GM19099 (cell line): ENCODE data around the gene GKAP1.

ENCODE experiments used
- POLR2A ChIP-seq: IDR thresholded peaks from 3 replicates; pipeline ENCODE4 v1.6.1; 2011; ENCODE audit warnings: low read depth; ENCODE audit not compliant: insufficient read length; ENCODE audit errors: extremely low read depth

The GKAP1 gene

DNA sequence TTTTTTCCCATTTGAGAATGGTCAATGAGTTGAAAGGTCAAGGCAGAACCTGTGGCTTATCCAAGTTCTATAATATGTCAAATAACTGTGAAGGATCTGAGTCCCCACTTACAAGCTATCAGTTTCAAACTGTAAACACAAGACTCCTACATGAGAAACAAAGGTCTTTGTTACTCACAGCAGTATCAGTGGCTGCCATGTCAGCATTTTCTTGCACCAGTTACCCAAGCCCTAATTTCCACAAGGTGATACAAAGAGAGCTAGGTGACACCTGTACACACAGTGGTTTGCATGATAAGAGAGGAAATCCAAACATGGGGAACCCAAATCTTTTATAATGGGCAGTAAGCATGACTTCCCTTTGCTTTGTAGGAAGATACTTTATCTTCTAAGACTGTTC is 101.8 kb downstream of the GKAP1 start:
- TF ChIP-seq POLR2A, result no peak

DNA sequence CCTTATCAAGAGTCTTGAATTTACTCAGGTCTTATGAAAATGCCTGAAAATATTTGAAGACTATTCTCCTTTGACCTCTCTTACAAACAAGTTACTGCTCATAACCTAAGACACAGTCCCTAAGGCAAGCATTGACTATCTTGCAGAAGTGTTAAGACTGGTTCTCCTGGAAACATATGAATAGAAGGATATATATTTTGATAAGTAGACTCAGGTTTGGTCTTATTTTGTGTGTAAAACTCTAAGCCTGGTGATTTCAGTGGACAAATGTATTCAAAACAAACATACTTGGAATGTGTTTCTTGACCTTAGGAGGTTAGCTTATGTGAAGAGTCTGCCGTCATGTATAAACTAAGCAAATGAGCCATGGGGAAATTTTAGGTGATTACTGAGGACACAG is 102.3 kb downstream of the GKAP1 start:
- no peak for TF ChIP-seq POLR2A

DNA sequence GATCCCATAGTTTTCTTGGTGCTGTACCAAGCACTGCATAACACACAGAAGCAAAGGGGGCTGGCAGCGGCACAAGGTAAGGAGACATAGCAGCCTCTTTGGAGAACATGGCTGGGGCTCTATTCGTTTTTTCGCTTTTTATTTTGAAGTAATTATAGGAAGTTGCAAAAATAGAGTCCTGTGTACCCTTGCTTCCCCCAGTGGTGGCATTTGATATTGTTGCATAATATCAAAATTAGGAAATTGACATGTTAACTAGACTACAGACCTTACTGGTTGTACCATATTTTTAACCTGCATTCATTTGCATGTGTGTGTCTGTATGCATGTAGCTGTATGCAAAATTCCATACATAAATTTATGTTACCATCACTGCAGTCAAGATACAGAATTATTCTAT is 103.2 kb downstream of the GKAP1 start:
- TF ChIP-seq POLR2A, result no peak

GRCh38 chr9:83708515-83709158 is 108.9 kb downstream of the GKAP1 start:
- no peak for TF ChIP-seq POLR2A

DNA sequence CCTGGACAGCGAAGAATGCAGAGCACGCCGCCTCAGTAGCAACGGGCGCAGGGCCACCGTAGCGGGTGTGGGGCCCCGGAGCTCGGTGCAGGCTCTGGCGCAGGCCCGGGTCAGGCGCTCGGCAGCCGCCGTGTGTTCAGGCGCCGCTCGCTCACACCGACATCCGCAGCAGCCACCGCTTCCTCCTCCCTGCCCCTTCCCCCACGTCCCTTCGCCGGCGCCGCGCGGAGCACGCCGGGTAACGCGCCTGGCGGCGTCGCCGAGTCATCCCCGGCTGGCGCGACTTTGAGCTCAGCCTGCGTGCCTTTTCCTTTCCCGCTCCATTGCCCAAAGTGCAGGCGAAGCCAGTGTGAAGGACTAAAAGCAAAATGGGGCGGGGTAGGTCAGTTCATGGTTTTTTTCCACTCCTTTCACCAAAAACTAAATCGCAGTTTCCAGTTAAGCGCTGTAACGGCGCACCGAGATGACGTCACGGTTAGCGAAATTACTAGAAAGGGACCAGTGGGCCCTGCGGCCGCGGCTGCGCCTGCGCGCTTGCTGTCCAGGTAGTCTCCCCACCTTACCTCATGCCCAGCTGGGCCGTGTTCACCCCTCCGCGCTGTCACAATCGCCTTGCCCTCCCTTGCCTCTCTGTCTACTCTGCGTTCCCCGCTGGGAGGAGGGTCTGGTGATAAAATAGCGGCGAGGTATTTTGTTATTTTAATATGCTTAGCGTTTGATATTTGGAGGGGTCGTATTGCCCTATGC is 109.6 kb downstream of the GKAP1 start, which contains the start of gene UBQLN1:
TSS of gene UBQLN1 (minus strand) at position 191 of the 747 bp plus-strand sequence. CDS start 279 bp downstream, outside the sequence.
- TF ChIP-seq POLR2A, result peak; percentile 95

- no peak for TF ChIP-seq POLR2A
These were observed 110.1 kb downstream of the GKAP1 start for GRCh38 chr9:83707518-83707767.

DNA sequence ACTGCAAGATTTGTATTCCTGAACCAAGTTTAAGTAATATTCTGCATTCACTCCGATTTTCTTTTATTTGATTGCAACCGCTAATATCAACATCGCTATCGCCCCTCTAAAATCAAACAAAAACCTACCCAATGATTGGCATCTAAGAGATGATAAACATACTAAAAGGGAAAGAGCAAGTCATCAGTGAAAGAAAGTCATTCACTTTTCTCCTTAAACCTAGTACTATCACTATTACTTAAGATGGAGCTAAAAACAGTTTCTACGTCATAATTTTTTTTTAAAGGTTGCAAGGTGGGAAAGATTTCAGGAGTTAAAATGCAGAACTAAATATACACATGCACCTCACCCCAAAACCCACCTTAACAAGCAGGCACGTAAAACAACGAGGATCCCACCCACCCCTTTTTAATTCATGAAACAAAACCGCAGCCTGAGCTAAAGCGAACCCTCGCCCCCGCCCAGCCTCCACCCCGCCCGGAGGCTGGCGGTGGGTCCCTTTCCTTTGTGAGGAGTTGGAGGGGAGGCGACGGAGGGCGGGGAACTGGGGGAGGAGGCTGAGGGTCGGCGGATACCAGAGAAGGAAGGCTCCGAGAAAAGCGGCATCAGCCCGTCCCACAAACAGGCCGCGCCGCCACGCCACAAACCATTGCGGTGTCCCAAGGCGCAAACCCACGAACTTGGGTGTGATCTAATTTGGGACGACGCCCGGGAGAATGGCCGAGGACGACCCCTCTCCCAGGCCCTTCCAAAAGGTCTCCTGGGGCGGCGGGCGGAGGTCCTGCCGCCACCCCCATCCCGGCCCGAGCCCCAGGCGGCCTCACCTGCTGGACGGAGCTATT is 110.7 kb downstream of the GKAP1 start:
- TF ChIP-seq POLR2A, result no peak

GRCh38 chr9:83701769-83702168 is 115.8 kb downstream of the GKAP1 start:
- TF ChIP-seq POLR2A, result no peak

DNA sequence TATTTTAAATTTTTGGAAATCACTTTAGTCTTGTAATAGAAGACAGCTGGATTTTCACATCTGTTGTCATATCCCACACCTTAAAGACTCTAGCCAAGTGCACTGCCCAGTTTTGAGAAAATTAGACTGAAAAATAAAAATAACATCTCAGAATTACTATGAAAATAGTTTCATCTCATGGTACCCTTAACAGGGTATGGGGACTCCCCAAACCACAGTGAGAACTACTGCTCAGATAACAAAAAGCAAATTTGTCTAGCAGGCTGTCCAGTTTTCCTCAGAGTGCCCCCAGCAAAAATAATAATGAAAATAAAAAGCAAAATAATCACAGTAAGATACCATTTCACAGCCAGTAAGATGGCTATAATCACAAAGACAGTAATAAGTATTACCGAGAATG is 116.3 kb downstream of the GKAP1 start:
- no peak for TF ChIP-seq POLR2A

DNA sequence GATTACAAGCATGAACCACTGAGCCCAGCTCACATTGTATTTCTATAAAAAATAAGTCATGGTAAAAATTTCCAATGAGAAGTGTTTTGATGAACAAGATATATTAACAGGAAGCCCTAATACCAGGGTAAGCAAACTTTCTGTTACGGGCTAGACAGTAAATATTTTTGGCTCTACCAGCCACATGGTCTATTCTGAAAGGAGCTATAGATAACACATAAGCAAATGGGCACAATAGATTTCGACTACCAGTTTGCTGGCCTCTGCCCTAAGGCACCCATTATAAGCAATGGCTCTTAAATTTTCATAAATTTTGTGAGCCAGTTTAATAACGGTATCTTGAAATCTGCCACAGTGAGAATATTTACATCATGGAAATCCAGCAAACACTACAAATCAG is 118.0 kb downstream of the GKAP1 start:
- TF ChIP-seq POLR2A, result no peak

- TF ChIP-seq POLR2A, result no peak
These were observed 118.5 kb downstream of the GKAP1 start for GRCh38 chr9:83698976-83699585.

GRCh38 chr9:83691492-83691891 is 126.1 kb downstream of the GKAP1 start:
- no peak for TF ChIP-seq POLR2A
